SK-N-SH (cell line): ENCODE data around the gene LRP1-AS. TPM values are rescaled to one million over a fixed set of nuclear protein-coding genes. Genes with fewer than 3 reads are reported as not detected.
A peak's percentile ranks its signal among the peaks of the same experiment; 100 is the strongest.

Experiments
- CTCF ChIA-PET: fragments of 300-600, 350-600 bp; formaldehyde crosslinking; extraction: SDS; loops from one replicate; lab custom pipeline; 2021; lab: Yijun Ruan, JAX
- POLR2A ChIA-PET: fragments of 350-600 bp; sonication (Branson Sonifier 250); formaldehyde crosslinking; extraction: SDS; loops from one replicate; lab custom pipeline; 2020; ENCODE audit warnings: antibody characterized with exemption, inconsistent platforms; lab: Yijun Ruan, JAX
- DNase-seq: peaks from one replicate; pipeline ENCODE4 v3.0.0; 2012
- H2AFZ ChIP-seq: fragments of 200-600 bp; sonication (generic); 2 replicates; pipeline ENCODE4 v1.8.1; 2016; ENCODE audit warnings: antibody characterized with exemption, mild to moderate bottlenecking, low read depth
- H3F3A ChIP-seq: fragments of 200-600 bp; sonication (generic); replicated peaks from 2 replicates; pipeline ENCODE3; 2016; ENCODE audit warnings: antibody characterized with exemption, mild to moderate bottlenecking; ENCODE audit not compliant: insufficient read depth
- H3K27ac ChIP-seq, 2 experiments: fragments of 200-500 bp in 1 of 2; fragments of 200-600 bp in 1 of 2; sonication (Bioruptor generic) in 1 of 2; sonication (generic), shearing (Covaris generic) in 1 of 2; 2 replicates each; pipeline versions ENCODE4 v1.5.1 to v1.6.1; 2014 to 2016; ENCODE audit warnings: low read depth in 2 of 2, inconsistent platforms in 1 of 2, low read length in 1 of 2, mild to moderate bottlenecking in 1 of 2, mixed read lengths in 1 of 2
- H3K27me3 ChIP-seq: fragments of 200-600 bp; sonication (generic), shearing (Covaris generic); 2 replicates; pipeline ENCODE4 v1.6.1; 2016; ENCODE audit warnings: mixed run types; ENCODE audit not compliant: insufficient read depth
- H3K36me3 ChIP-seq, 2 experiments: fragments of 200-500 bp in 1 of 2; fragments of 200-600 bp in 1 of 2; sonication (Bioruptor generic) in 1 of 2; sonication (generic) in 1 of 2; replicated peaks in 1 of 2; 2 replicates each; pipeline versions ENCODE3 to v1.5.1; 2014 to 2016; ENCODE audit warnings: low read length in 1 of 2, mild to moderate bottlenecking in 1 of 2; ENCODE audit not compliant: insufficient read depth in 2 of 2, control insufficient read depth in 1 of 2
- H3K4me1 ChIP-seq, 2 experiments: fragments of 200-500 bp in 1 of 2; fragments of 200-600 bp in 1 of 2; sonication (Bioruptor generic) in 1 of 2; sonication (generic), shearing (Covaris generic) in 1 of 2; 2 replicates each; pipeline versions ENCODE4 v1.5.1 to v1.6.1; 2014 to 2016; ENCODE audit warnings: low read depth in 1 of 2, low read length in 1 of 2, mixed run types in 1 of 2; ENCODE audit not compliant: insufficient read depth in 2 of 2, control insufficient read depth in 1 of 2
- H3K4me2 ChIP-seq: fragments of 200-600 bp; sonication (generic), shearing (Covaris generic); 2 replicates; pipeline ENCODE4 v1.6.1; 2017; ENCODE audit warnings: mixed run types
- H3K4me3 ChIP-seq, 2 experiments: fragments of 200-500 bp in 1 of 2; fragments of 200-600 bp in 1 of 2; sonication (Bioruptor generic) in 1 of 2; sonication (generic), shearing (Covaris generic) in 1 of 2; 2 replicates each; pipeline versions ENCODE4 v1.5.1 to v1.8.1; 2014 to 2016; ENCODE audit warnings: low read depth in 2 of 2, inconsistent platforms in 1 of 2, low read length in 1 of 2, mild to moderate bottlenecking in 1 of 2, mixed read lengths in 1 of 2, moderate library complexity in 1 of 2
- H3K79me2 ChIP-seq: fragments of 200-600 bp; sonication (generic); 2 replicates; pipeline ENCODE4 v1.8.1; 2017; ENCODE audit warnings: mild to moderate bottlenecking; ENCODE audit not compliant: insufficient read depth
- H3K9ac ChIP-seq: fragments of 200-600 bp; sonication (generic); 2 replicates; pipeline ENCODE4 v1.6.1; 2017; ENCODE audit warnings: mixed run types
- H3K9me2 ChIP-seq: fragments of 200-600 bp; sonication (generic); 2 replicates; pipeline ENCODE4 v1.6.1; 2017; ENCODE audit warnings: mixed run types
- H3K9me3 ChIP-seq: fragments of 200-600 bp; sonication (generic); 2 replicates; pipeline ENCODE4 v1.6.1; 2017; ENCODE audit warnings: mixed run types, mild to moderate bottlenecking, moderate library complexity
- H4K20me1 ChIP-seq: fragments of 200-600 bp; sonication (generic); 2 replicates; pipeline ENCODE4 v1.6.1; 2017; ENCODE audit warnings: mild to moderate bottlenecking, mixed run types; ENCODE audit not compliant: insufficient read depth
- EZH2phosphoT487 ChIP-seq: fragments of 200-600 bp; sonication (generic); IDR thresholded peaks from 2 replicates; pipeline ENCODE4 v1.6.1; 2017; ENCODE audit warnings: low read depth, mixed run types, mild to moderate bottlenecking, antibody characterized with exemption, moderate library complexity, borderline replicate concordance
- GABPA ChIP-seq: IDR thresholded peaks from 2 replicates; pipeline ENCODE4 v1.4.0; 2012; ENCODE audit warnings: low read depth, mild to moderate bottlenecking
- MEF2A ChIP-seq: IDR thresholded peaks from 2 replicates; pipeline ENCODE4 v1.4.0; 2012; ENCODE audit warnings: low read depth, borderline replicate concordance
- NRF1 ChIP-seq: IDR thresholded peaks from 2 replicates; pipeline ENCODE4 v1.6.1; 2012; ENCODE audit warnings: low read depth, mild to moderate bottlenecking, low read length
- RAD21 ChIP-seq: IDR thresholded peaks from 2 replicates; pipeline ENCODE4 v1.6.1; 2012; ENCODE audit warnings: mild to moderate bottlenecking, low read length
- RCOR1 ChIP-seq: fragments of 150-350 bp; IDR thresholded peaks from 2 replicates; pipeline ENCODE4 v1.6.1; 2017; ENCODE audit warnings: antibody characterized with exemption, low read length
- TAF1 ChIP-seq: IDR thresholded peaks from 2 replicates; pipeline ENCODE4 v1.6.1; 2012; ENCODE audit warnings: low read depth, mild to moderate bottlenecking, low read length, moderate library complexity, borderline replicate concordance
- TCF12 ChIP-seq: IDR thresholded peaks from 2 replicates; pipeline ENCODE4 v1.4.0; 2012
- TEAD4 ChIP-seq: IDR thresholded peaks from 2 replicates; pipeline ENCODE4 v1.4.0; 2012; ENCODE audit warnings: mild to moderate bottlenecking, borderline replicate concordance; ENCODE audit not compliant: insufficient read depth
- WGBS: methylation state at CpG from one replicate; pipeline ENCODE4 v1.1.6; 2017; ENCODE audit warnings: low lambda C conversion rate; 5-methylcytosine and 5-hydroxymethylcytosine counted together
- polyA plus RNA-seq, 3 experiments: library from polyadenylated mRNA; depleted of rRNA; stranded (reverse); fragments of >200 nt; gene quantifications; 2 replicates each; pipeline ENCODE4 v1.2.3, GENCODE V29; 2012
- TF ChIP-seq, protein P1 (sequence below): fragments of 200-600 bp; sonication (generic); IDR thresholded peaks from 2 replicates; pipeline ENCODE4 v1.6.1; 2017; ENCODE audit warnings: antibody characterized with exemption, mild to moderate bottlenecking, moderate library complexity
- TF ChIP-seq, protein P2 (sequence below): IDR thresholded peaks from 2 replicates; pipeline ENCODE4 v1.4.0; 2012; ENCODE audit warnings: low read depth, borderline replicate concordance
- TF ChIP-seq, protein P3 (sequence below): IDR thresholded peaks from 2 replicates; pipeline ENCODE4 v1.6.1; 2012; ENCODE audit warnings: mild to moderate bottlenecking, low read depth, low read length, moderate library complexity

Gene LRP1-AS
- polyA plus RNA-seq, 1 of the 3 experiments (the other 2 are of a cell fraction), result not detected

DNA sequence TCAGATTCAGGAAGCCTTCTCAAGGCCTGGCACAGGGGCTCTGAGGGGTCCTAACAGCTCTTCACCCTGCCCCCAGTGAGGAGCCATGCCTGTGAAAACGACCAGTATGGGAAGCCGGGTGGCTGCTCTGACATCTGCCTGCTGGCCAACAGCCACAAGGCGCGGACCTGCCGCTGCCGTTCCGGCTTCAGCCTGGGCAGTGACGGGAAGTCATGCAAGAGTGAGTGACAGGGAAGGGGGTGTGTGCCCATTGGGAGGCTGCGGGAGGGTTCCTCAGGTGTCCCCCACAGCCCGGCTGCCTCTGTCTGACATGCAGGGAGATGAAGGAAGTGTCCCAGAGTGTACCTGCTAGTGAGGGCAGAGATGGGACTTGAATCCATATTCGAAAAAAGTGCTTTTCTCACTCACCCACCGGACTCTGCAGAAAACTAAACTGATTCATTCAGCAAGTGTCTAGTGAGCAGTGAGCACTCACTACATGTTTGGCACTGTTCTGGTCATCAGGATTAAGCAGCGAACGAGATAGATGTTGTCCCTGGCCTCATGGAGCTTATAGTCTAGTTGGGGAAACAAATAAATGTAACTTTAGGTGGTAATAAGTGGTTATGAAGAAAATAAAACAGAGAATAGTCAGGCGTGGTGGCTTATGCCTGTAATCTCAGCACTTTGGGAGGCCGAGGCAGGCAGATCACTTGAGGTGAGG is 9.4 kb upstream of the LRP1-AS start:
- CTCF ChIA-PET, result interaction anchor here (1.0 to 33.3 kb wide), 6 partner anchors 24 to 302 kb away, joined by 3 to 616 read pairs (median 4); partner anchors contain the start of gene GLI1
- Histone ChIP-seq H3K36me3 (peaks cover 35 to 66% of the 10 kb centered on the region in 2 experiments), H4K20me1 (no peaks in the 10 kb centered on the region), H3K27ac (peak overlapping the region in 1 of 2 experiments; percentile 23; a peak in 1 of 4 replicates), H3K79me2 (no peaks in the 10 kb centered on the region), H3K4me3 (no peak overlapping the region), H3F3A (peaks cover 5% of the 10 kb centered on the region), H3K9me2 (no peaks in the 10 kb centered on the region), H2AFZ (no peak overlapping the region), H3K4me1 (peaks cover 16 to 49% of the 10 kb centered on the region in 2 experiments), H3K4me2 (no peak overlapping the region), H3K9me3 (no peaks in the 10 kb centered on the region), H3K9ac (no peak overlapping the region), H3K27me3 (no peaks in the 10 kb centered on the region)
- no peak for TF ChIP-seq GABPA
- TF ChIP-seq, protein P1, sequence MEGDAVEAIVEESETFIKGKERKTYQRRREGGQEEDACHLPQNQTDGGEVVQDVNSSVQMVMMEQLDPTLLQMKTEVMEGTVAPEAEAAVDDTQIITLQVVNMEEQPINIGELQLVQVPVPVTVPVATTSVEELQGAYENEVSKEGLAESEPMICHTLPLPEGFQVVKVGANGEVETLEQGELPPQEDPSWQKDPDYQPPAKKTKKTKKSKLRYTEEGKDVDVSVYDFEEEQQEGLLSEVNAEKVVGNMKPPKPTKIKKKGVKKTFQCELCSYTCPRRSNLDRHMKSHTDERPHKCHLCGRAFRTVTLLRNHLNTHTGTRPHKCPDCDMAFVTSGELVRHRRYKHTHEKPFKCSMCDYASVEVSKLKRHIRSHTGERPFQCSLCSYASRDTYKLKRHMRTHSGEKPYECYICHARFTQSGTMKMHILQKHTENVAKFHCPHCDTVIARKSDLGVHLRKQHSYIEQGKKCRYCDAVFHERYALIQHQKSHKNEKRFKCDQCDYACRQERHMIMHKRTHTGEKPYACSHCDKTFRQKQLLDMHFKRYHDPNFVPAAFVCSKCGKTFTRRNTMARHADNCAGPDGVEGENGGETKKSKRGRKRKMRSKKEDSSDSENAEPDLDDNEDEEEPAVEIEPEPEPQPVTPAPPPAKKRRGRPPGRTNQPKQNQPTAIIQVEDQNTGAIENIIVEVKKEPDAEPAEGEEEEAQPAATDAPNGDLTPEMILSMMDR, result no peak
- TF ChIP-seq NRF1, result no peak
- TF ChIP-seq MEF2A, result no peak
- TF ChIP-seq, protein P2, sequence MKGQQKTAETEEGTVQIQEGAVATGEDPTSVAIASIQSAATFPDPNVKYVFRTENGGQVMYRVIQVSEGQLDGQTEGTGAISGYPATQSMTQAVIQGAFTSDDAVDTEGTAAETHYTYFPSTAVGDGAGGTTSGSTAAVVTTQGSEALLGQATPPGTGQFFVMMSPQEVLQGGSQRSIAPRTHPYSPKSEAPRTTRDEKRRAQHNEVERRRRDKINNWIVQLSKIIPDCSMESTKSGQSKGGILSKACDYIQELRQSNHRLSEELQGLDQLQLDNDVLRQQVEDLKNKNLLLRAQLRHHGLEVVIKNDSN, result no peak
- no peak for TF ChIP-seq EZH2phosphoT487
- no peak for TF ChIP-seq TCF12
- TF ChIP-seq, protein P3, sequence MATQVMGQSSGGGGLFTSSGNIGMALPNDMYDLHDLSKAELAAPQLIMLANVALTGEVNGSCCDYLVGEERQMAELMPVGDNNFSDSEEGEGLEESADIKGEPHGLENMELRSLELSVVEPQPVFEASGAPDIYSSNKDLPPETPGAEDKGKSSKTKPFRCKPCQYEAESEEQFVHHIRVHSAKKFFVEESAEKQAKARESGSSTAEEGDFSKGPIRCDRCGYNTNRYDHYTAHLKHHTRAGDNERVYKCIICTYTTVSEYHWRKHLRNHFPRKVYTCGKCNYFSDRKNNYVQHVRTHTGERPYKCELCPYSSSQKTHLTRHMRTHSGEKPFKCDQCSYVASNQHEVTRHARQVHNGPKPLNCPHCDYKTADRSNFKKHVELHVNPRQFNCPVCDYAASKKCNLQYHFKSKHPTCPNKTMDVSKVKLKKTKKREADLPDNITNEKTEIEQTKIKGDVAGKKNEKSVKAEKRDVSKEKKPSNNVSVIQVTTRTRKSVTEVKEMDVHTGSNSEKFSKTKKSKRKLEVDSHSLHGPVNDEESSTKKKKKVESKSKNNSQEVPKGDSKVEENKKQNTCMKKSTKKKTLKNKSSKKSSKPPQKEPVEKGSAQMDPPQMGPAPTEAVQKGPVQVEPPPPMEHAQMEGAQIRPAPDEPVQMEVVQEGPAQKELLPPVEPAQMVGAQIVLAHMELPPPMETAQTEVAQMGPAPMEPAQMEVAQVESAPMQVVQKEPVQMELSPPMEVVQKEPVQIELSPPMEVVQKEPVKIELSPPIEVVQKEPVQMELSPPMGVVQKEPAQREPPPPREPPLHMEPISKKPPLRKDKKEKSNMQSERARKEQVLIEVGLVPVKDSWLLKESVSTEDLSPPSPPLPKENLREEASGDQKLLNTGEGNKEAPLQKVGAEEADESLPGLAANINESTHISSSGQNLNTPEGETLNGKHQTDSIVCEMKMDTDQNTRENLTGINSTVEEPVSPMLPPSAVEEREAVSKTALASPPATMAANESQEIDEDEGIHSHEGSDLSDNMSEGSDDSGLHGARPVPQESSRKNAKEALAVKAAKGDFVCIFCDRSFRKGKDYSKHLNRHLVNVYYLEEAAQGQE, result no peak
- no peak for TF ChIP-seq RAD21
- TF ChIP-seq RCOR1, result no peak
- TF ChIP-seq TEAD4, result no peak
- TF ChIP-seq TAF1, result no peak
- 91% methylated on average over 9 of the region's 16 CpGs for WGBS
- POLR2A ChIA-PET, result interaction anchor here (1.0 kb wide), 1 partner anchor 29 kb away, joined by 3 read pairs; the partner anchor contains the start of gene LRP1
- no peak for DNase-seq
